PC-3 (cell line): ENCODE data around the gene EFL1. TPM values are rescaled to one million over a fixed set of nuclear protein-coding genes. Genes with fewer than 3 reads are reported as not detected.

ENCODE experiments used
- ATAC-seq: fragments of 200-7000 bp; cut with Tn5 transposase; 2 replicates; pipeline ENCODE4 v1.9.1; 2020; ENCODE audit warnings: mild to moderate bottlenecking, moderate library complexity
- BruUV-seq: library from RNA; stranded (reverse); fragments of 400-500 nt; replicated peaks from 2 replicates; lab custom pipeline; 2021; lab: Mats Ljungman, UMichigan
- CTCF ChIA-PET: fragments of 300-600 bp; sonication (Branson Sonifier 250); formaldehyde crosslinking; loops from one replicate; lab custom pipeline; 2022; ENCODE audit warnings: antibody characterized with exemption; lab: Charles Lee
- POLR2A ChIA-PET: fragments of 300-600 bp; sonication (Branson Sonifier 250); formaldehyde crosslinking; loops from one replicate; lab custom pipeline; 2022; ENCODE audit warnings: antibody characterized with exemption; ENCODE audit not compliant: unreplicated experiment; lab: Charles Lee
- DNase-seq: peaks from one replicate; pipeline ENCODE4 v3.0.0-alpha.2; 2015
- H2AFZ ChIP-seq: fragments of 300-600 bp; sonication (generic); 2 replicates; pipeline ENCODE4 v1.6.0; 2016; ENCODE audit warnings: antibody characterized with exemption, low read length
- H3F3A ChIP-seq: fragments of 300-600 bp; sonication (generic); one replicate; pipeline ENCODE4 v1.6.0; 2017; ENCODE audit warnings: antibody characterized with exemption, low read length, control low read depth, mild to moderate bottlenecking; ENCODE audit not compliant: unreplicated experiment
- H3K27ac ChIP-seq: fragments of 300-600 bp; sonication (generic); 2 replicates; pipeline ENCODE4 v1.5.1; 2016; ENCODE audit warnings: mild to moderate bottlenecking, low read length
- H3K27me3 ChIP-seq: fragments of 300-600 bp; sonication (generic); 2 replicates; pipeline ENCODE4 v1.6.1; 2016; ENCODE audit warnings: low read length, mixed read lengths
- H3K36me3 ChIP-seq: fragments of 300-600 bp; sonication (generic); 2 replicates; pipeline ENCODE4 v1.6.1; 2016; ENCODE audit warnings: low read depth, mixed run types, low read length, mixed read lengths
- H3K4me1 ChIP-seq: fragments of 300-600 bp; sonication (generic); 2 replicates; pipeline ENCODE4 v1.5.1; 2016; ENCODE audit warnings: low read length; ENCODE audit not compliant: insufficient read depth
- H3K4me2 ChIP-seq: fragments of 300-600 bp; sonication (generic); 2 replicates; pipeline ENCODE4 v1.6.0; 2016; ENCODE audit warnings: low read length
- H3K4me3 ChIP-seq: fragments of 300-600 bp; sonication (generic); 2 replicates; pipeline ENCODE4 v1.5.1; 2016; ENCODE audit warnings: mild to moderate bottlenecking, low read length, mixed read lengths
- H3K79me2 ChIP-seq: fragments of 300-600 bp; sonication (generic); 2 replicates; pipeline ENCODE4 v1.6.1; 2017; ENCODE audit warnings: low read length, mixed read lengths
- H3K9ac ChIP-seq: fragments of 300-600 bp; sonication (generic); 2 replicates; pipeline ENCODE4 v1.6.0; 2016; ENCODE audit warnings: mild to moderate bottlenecking, low read length
- H3K9me2 ChIP-seq: fragments of 300-600 bp; sonication (generic); replicated peaks from 2 replicates; pipeline ENCODE4 v1.6.1; 2016; ENCODE audit warnings: mixed run types, low read length, mixed read lengths
- H3K9me3 ChIP-seq: fragments of 300-600 bp; sonication (generic); 2 replicates; pipeline ENCODE4 v1.6.1; 2016; ENCODE audit warnings: low read length, mixed read lengths
- H4K20me1 ChIP-seq: fragments of 300-600 bp; sonication (generic); 2 replicates; pipeline ENCODE4 v1.6.1; 2016; ENCODE audit warnings: low read length, mixed read lengths
- EZH2 ChIP-seq: fragments of 300-600 bp; sonication (generic); IDR thresholded peaks from one replicate; pipeline ENCODE4 v1.6.1; 2017; ENCODE audit warnings: antibody characterized with exemption, mild to moderate bottlenecking, low read length; ENCODE audit not compliant: unreplicated experiment
- EZH2phosphoT487 ChIP-seq: fragments of 300-600 bp; sonication (generic); IDR thresholded peaks from 2 replicates; pipeline ENCODE4 v1.6.1; 2018; ENCODE audit warnings: mild to moderate bottlenecking, antibody characterized with exemption, low read length, borderline replicate concordance
- intact Hi-C: fragments of 100-400 bp; cut with micrococcal nuclease; formaldehyde crosslinking; loops from 2 replicates; pipeline ENCODE4 v1.9.0; 2023
- total RNA-seq: library from RNA; depleted of rRNA; stranded (reverse); fragments of >200 nt; gene quantifications from 2 replicates; pipeline ENCODE4 v1.2.3, GENCODE V29; 2014
- TF ChIP-seq, protein P1 (sequence below): fragments of 300-600 bp; sonication (generic); conservative IDR thresholded peaks from 2 replicates; pipeline ENCODE4 v1.5.1; 2017; ENCODE audit warnings: antibody characterized with exemption, low read depth, mild to moderate bottlenecking, low read length

The EFL1 gene
- total RNA-seq, 1 experiment from 2014 or later: 14.7 TPM

GRCh38 chr15:82184776-82185175 lies 77.8 kb downstream of the EFL1 start:
- DNase-seq (no peak), ATAC-seq (no peak)
- ChIA-PET POLR2A (no interaction called here), CTCF (no interaction called here)
- Histone ChIP-seq H3K9ac (no peak overlapping the region), H3K9me3 (no peaks in the 10 kb centered on the region), H3K4me1 (0 out of 2 replicates have a peak, but pooled peaks cover 7% of the 10 kb centered on the region), H3K4me3 (no peak overlapping the region), H3K36me3 (no peaks in the 10 kb centered on the region), H3K9me2 (no peaks in the 10 kb centered on the region), H2AFZ (no peak overlapping the region), H3K4me2 (no peak overlapping the region), H3K79me2 (no peaks in the 10 kb centered on the region), H3K27ac (no peak overlapping the region), H4K20me1 (no peaks in the 10 kb centered on the region), H3F3A (no peaks in the 10 kb centered on the region), H3K27me3 (no peaks in the 10 kb centered on the region)
- BruUV-seq: no TSS peak
- intact Hi-C loops: loop anchor here (5.0 kb wide), 1 partner anchor 772 kb away; no protein-coding TSS in a partner anchor
- TF ChIP-seq EZH2: no peak
- TF ChIP-seq EZH2phosphoT487: no peak
- TF ChIP-seq, protein P1, sequence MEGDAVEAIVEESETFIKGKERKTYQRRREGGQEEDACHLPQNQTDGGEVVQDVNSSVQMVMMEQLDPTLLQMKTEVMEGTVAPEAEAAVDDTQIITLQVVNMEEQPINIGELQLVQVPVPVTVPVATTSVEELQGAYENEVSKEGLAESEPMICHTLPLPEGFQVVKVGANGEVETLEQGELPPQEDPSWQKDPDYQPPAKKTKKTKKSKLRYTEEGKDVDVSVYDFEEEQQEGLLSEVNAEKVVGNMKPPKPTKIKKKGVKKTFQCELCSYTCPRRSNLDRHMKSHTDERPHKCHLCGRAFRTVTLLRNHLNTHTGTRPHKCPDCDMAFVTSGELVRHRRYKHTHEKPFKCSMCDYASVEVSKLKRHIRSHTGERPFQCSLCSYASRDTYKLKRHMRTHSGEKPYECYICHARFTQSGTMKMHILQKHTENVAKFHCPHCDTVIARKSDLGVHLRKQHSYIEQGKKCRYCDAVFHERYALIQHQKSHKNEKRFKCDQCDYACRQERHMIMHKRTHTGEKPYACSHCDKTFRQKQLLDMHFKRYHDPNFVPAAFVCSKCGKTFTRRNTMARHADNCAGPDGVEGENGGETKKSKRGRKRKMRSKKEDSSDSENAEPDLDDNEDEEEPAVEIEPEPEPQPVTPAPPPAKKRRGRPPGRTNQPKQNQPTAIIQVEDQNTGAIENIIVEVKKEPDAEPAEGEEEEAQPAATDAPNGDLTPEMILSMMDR: no peak

DNA sequence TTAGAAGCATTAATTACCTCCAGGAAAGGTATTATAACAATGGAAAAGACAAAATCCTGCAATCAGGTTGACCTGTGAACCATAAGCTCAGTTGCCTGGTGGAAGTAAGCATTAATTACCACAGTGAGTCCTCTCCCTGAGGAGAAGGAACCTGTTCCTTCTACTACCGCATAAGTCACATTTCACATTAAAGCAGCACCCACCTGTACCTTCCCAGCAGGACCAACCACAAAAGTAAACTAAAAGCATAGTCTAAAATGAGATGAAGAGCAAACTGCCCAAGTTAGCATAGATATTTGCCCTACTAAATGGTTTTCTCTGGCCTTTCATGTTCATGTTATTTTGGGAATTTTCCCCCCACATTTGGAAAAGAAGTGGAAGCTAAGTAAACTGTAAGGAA lies 78.2 kb downstream of the EFL1 start:
- no peaks in the 10 kb centered on the region for H3K9me2 ChIP-seq
- TF ChIP-seq, protein P1: no peak
- TF ChIP-seq EZH2 (no peak), EZH2phosphoT487 (no peak)
- DNase-seq (no peak), ATAC-seq (no peak)
- no peaks in the 10 kb centered on the region for H3K36me3 ChIP-seq
- no peak overlapping the region for H3K4me2 ChIP-seq
- no peaks in the 10 kb centered on the region for H3K79me2 ChIP-seq
- no TSS peak for BruUV-seq
- H3K9me3 ChIP-seq: no peaks in the 10 kb centered on the region
- H4K20me1 ChIP-seq: no peaks in the 10 kb centered on the region
- intact Hi-C loops: no loop called here
- CTCF ChIA-PET: no interaction called here
- H3F3A ChIP-seq: no peaks in the 10 kb centered on the region
- no peak overlapping the region for H3K4me3 ChIP-seq
- POLR2A ChIA-PET: no interaction called here
- H3K27me3 ChIP-seq: no peaks in the 10 kb centered on the region
- H3K27ac ChIP-seq: no peak overlapping the region
- no peak overlapping the region for H2AFZ ChIP-seq
- no peak overlapping the region for H3K9ac ChIP-seq
- 0 out of 2 replicates have a peak, but pooled peaks cover 7% of the 10 kb centered on the region for H3K4me1 ChIP-seq

DNA sequence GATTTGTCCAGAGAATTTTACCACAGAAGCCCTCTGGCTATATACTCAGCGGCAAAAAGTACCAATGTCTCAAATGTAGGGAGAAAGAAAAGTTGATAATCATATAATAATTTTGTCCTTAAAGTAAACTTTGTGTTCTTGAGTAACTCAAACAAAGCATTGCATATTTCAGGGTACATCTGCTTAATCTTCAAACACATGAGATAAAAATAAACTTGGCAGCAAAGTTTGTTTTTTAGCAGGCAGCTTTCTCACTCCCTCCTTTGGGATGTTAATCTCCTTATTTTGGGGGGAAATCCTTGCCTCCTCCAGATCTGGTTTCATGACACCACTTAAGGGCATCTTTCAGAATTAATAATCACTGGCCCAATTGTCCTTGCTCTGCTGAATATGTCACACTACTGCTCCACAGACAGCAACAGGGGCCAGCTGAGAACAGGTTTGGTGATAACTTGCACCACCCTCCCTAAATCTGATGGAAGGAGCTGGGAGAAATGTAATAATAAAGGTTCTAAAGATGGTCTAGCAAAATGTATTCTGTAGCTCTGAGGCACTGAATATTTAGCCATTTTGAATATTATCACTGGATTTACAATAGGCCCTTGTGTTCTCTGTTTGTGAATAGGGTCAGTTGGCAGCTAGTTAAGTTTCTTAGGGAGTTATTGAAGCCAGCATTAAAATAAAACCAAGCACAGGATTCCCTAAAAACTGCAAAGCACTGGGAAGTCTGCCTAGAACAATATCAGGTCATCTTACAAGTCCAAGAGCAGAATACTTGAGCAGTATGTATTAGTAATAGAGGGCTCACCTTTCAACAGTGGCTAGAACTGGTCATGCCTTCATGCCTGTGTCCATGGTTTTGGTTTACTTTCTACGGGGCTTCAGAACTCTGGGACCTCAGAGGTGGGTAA lies 79.2 kb downstream of the EFL1 start:
- Histone ChIP-seq H3F3A (no peaks in the 10 kb centered on the region), H3K79me2 (no peaks in the 10 kb centered on the region), H3K4me3 (no peak overlapping the region), H3K9me2 (no peaks in the 10 kb centered on the region), H3K27ac (no peak overlapping the region), H3K9ac (no peak overlapping the region), H3K9me3 (no peaks in the 10 kb centered on the region), H3K4me1 (0 out of 2 replicates have a peak, but pooled peaks cover 7% of the 10 kb centered on the region), H3K4me2 (no peak overlapping the region), H3K27me3 (no peaks in the 10 kb centered on the region), H4K20me1 (no peaks in the 10 kb centered on the region), H3K36me3 (no peaks in the 10 kb centered on the region), H2AFZ (no peak overlapping the region)
- POLR2A ChIA-PET: no interaction called here
- CTCF ChIA-PET: no interaction called here
- intact Hi-C loops: no loop called here
- peak; percentile 35 for DNase-seq
- BruUV-seq: no TSS peak
- TF ChIP-seq EZH2 (no peak), EZH2phosphoT487 (no peak)
- TF ChIP-seq, protein P1: no peak
- ATAC-seq: peak; percentile 92
